Measurements from ENCODE around the gene HIBADH. TPM values are rescaled to one million over a fixed set of nuclear protein-coding genes. Genes with fewer than 3 reads are reported as not detected.

HIBADH gene
- total and polyA plus RNA-seq, 10 of the 15 experiments (the other 5 are each of a cell fraction or from before 2014, with no cell fraction given): 8.7 to 36.1 (median 18.6) TPM

GRCh38 chr7:27605283-27605682, 57.4 kb downstream of the HIBADH start (continued):
- TF ChIP-seq, protein P1, sequence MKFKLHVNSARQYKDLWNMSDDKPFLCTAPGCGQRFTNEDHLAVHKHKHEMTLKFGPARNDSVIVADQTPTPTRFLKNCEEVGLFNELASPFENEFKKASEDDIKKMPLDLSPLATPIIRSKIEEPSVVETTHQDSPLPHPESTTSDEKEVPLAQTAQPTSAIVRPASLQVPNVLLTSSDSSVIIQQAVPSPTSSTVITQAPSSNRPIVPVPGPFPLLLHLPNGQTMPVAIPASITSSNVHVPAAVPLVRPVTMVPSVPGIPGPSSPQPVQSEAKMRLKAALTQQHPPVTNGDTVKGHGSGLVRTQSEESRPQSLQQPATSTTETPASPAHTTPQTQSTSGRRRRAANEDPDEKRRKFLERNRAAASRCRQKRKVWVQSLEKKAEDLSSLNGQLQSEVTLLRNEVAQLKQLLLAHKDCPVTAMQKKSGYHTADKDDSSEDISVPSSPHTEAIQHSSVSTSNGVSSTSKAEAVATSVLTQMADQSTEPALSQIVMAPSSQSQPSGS (IDR thresholded peaks at IDR 0.05; ENCODE audit: low read length): no peak
- TF ChIP-seq WRNIP1 (IDR thresholded peaks at IDR 0.05; ENCODE audit: borderline replicate concordance, low read depth, low read length): no peak
- TF ChIP-seq, protein P2, sequence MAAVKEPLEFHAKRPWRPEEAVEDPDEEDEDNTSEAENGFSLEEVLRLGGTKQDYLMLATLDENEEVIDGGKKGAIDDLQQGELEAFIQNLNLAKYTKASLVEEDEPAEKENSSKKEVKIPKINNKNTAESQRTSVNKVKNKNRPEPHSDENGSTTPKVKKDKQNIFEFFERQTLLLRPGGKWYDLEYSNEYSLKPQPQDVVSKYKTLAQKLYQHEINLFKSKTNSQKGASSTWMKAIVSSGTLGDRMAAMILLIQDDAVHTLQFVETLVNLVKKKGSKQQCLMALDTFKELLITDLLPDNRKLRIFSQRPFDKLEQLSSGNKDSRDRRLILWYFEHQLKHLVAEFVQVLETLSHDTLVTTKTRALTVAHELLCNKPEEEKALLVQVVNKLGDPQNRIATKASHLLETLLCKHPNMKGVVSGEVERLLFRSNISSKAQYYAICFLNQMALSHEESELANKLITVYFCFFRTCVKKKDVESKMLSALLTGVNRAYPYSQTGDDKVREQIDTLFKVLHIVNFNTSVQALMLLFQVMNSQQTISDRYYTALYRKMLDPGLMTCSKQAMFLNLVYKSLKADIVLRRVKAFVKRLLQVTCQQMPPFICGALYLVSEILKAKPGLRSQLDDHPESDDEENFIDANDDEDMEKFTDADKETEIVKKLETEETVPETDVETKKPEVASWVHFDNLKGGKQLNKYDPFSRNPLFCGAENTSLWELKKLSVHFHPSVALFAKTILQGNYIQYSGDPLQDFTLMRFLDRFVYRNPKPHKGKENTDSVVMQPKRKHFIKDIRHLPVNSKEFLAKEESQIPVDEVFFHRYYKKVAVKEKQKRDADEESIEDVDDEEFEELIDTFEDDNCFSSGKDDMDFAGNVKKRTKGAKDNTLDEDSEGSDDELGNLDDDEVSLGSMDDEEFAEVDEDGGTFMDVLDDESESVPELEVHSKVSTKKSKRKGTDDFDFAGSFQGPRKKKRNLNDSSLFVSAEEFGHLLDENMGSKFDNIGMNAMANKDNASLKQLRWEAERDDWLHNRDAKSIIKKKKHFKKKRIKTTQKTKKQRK (IDR thresholded peaks at IDR 0.05; ENCODE audit: low read depth, low read length): no peak
- TF ChIP-seq FOS (IDR thresholded peaks at IDR 0.05; ENCODE audit: borderline replicate concordance, extremely low read depth, insufficient read length): no peak
- TF ChIP-seq ZSCAN29 (IDR thresholded peaks at IDR 0.05): no peak

DNA sequence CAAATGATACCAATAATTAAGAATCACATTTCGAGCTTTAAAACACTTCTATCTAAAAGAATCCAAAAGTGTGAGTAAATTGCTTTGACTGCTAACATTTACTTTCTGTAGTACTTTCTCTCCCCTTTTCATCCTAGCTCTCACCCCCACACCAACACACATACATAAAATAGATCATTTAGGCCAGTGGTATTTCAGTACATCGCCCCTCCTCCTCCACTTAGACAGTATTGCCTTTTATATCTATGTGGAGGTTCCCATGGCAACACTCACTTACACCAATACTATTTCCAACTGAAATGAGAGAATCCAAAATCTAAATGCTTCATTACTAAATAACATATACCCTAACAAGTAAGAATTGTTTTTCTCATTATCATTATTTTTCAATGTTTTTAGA, 58.9 kb downstream of the HIBADH start:
- DNase-seq (ENCODE audit: low read depth, low spot score) (no peak), ATAC-seq (no peak), FAIRE-seq (no peak)
- no peaks in the 10 kb centered on the region for H3K36me3 ChIP-seq (ENCODE audit: control insufficient read depth in 2 of 2, insufficient read depth in 2 of 2, low read length in 1 of 2)
- H3K4me3 ChIP-seq: no peak overlapping the region
- POLR2A ChIA-PET: no interaction called here
- H3K27ac ChIP-seq (ENCODE audit: control insufficient read depth, insufficient read depth): no peak overlapping the region
- no peak overlapping the region for H3K4me2 ChIP-seq (ENCODE audit: control insufficient read depth, insufficient read depth)
- 97% methylated on average over 2 of the region's 2 CpGs for WGBS (ENCODE audit: insufficient coverage, insufficient replicate concordance, low lambda C conversion rate, missing lambda C conversion rate)
- CTCF ChIA-PET: interaction anchor here (2.6 kb wide), 1 partner anchor 21 kb away, joined by 10 read pairs; no protein-coding TSS in a partner anchor
- no peaks in the 10 kb centered on the region for H4K20me1 ChIP-seq (ENCODE audit: control insufficient read depth, insufficient read depth)
- H3K9me3 ChIP-seq (replicated peaks; ENCODE audit: control insufficient read depth, insufficient read depth, low read length): no peaks in the 10 kb centered on the region
- RAD21 ChIA-PET (ENCODE audit: unreplicated experiment): interaction anchor here (1.5 to 3.7 kb wide), 2 partner anchors 142 to 408 kb away, joined by 4 to 32 read pairs; no protein-coding TSS in a partner anchor
- H3K9ac ChIP-seq (ENCODE audit: control insufficient read depth, insufficient read depth, low read length): no peak overlapping the region
- no peaks in the 10 kb centered on the region for H3K27me3 ChIP-seq (replicated peaks in 1 of 2; ENCODE audit: control insufficient read depth in 2 of 2, insufficient read depth in 2 of 2, low read length in 1 of 2)
- SMC1A ChIA-PET (ENCODE audit: uncharacterized antibody, unreplicated experiment): interaction anchor here (1.4 to 1.8 kb wide), 5 partner anchors 13 to 408 kb away, joined by 4 to 10 read pairs (median 5); no protein-coding TSS in a partner anchor
- BruUV-seq (replicated peaks): no TSS peak
- H3K4me1 ChIP-seq (ENCODE audit: control insufficient read depth, insufficient read depth, low read length): no peaks in the 10 kb centered on the region
- H2AFZ ChIP-seq (ENCODE audit: control insufficient read depth, low read depth, low read length): no peak overlapping the region
- in situ Hi-C loops (cut with MboI) (no loop called here), intact Hi-C loops (cut with micrococcal nuclease; ENCODE audit: unreplicated experiment) (no loop called here)
- H3K79me2 ChIP-seq (ENCODE audit: control insufficient read depth, insufficient read depth, low read length): no peaks in the 10 kb centered on the region
- TF ChIP-seq, protein P1 (IDR thresholded peaks at IDR 0.05; ENCODE audit: low read length): no peak
- no peak for TF ChIP-seq ZNF24 (IDR thresholded peaks at IDR 0.05)
- TF ChIP-seq, protein P3, sequence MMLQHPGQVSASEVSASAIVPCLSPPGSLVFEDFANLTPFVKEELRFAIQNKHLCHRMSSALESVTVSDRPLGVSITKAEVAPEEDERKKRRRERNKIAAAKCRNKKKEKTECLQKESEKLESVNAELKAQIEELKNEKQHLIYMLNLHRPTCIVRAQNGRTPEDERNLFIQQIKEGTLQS (IDR thresholded peaks at IDR 0.05; ENCODE audit: borderline replicate concordance, extremely low read depth, low read depth, low read length): no peak
- TF ChIP-seq GATAD2B (conservative IDR thresholded peaks at IDR 0.05; ENCODE audit: low read depth): no peak
- TF ChIP-seq HDAC6 (IDR thresholded peaks at IDR 0.05; ENCODE audit: unreplicated experiment): no peak
- TF ChIP-seq ZBTB40 (IDR thresholded peaks at IDR 0.05; ENCODE audit: borderline replicate concordance): no peak
- no peak for TF ChIP-seq EED (IDR thresholded peaks at IDR 0.05; ENCODE audit: low read depth)
